ENCODE results near the gene CAPZB. TPM values are rescaled to one million over a fixed set of nuclear protein-coding genes. Genes with fewer than 3 reads are reported as not detected.
"Not testable (repeated sequence)": the region's sequence is repeated elsewhere in the genome, so short reads cannot be mapped to it uniquely, and the experiment has no call there.

Gene CAPZB
- polyA plus RNA-seq, 1 experiment: 312 TPM

- H3K9me3 ChIP-seq (ENCODE audit: control insufficient read depth, insufficient read depth, low read length): peaks cover 7% of the 10 kb centered on the region; the same call in 1 of the 2 replicates
- POLR2A ChIA-PET: no interaction called here
- H3K27me3 ChIP-seq (ENCODE audit: control insufficient read depth, insufficient read depth, low read length): no peaks in the 10 kb centered on the region
- no peak overlapping the region for H3K27ac ChIP-seq (ENCODE audit: low read depth, low read length)
- no peak for DNase-seq (ENCODE audit: low read depth, low spot score)
- H3K4me3 ChIP-seq (ENCODE audit: low read depth, low read length): no peak overlapping the region
- CTCF ChIA-PET: interaction anchor here (0.7 kb wide), 1 partner anchor 116 kb away, joined by 3 read pairs; no protein-coding TSS in a partner anchor
- TF ChIP-seq, protein P1, sequence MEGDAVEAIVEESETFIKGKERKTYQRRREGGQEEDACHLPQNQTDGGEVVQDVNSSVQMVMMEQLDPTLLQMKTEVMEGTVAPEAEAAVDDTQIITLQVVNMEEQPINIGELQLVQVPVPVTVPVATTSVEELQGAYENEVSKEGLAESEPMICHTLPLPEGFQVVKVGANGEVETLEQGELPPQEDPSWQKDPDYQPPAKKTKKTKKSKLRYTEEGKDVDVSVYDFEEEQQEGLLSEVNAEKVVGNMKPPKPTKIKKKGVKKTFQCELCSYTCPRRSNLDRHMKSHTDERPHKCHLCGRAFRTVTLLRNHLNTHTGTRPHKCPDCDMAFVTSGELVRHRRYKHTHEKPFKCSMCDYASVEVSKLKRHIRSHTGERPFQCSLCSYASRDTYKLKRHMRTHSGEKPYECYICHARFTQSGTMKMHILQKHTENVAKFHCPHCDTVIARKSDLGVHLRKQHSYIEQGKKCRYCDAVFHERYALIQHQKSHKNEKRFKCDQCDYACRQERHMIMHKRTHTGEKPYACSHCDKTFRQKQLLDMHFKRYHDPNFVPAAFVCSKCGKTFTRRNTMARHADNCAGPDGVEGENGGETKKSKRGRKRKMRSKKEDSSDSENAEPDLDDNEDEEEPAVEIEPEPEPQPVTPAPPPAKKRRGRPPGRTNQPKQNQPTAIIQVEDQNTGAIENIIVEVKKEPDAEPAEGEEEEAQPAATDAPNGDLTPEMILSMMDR (IDR thresholded peaks at IDR 0.05; ENCODE audit: low read depth, low read length): no peak
Observed at GRCh38 chr1:19528438-19528837, 43.1 kb upstream of the CAPZB start.

- Histone ChIP-seq H3K4me3 (ENCODE audit: low read depth, low read length) (no peak overlapping the region), H3K27ac (ENCODE audit: low read depth, low read length) (no peak overlapping the region), H3K9me3 (ENCODE audit: control insufficient read depth, insufficient read depth, low read length) (no peaks in the 10 kb centered on the region; the same call in 1 of the 2 replicates), H3K27me3 (ENCODE audit: control insufficient read depth, insufficient read depth, low read length) (no peaks in the 10 kb centered on the region)
- TF ChIP-seq, protein P1 (IDR thresholded peaks at IDR 0.05; ENCODE audit: low read depth, low read length): no peak
- POLR2A ChIA-PET: interaction anchor here (1.3 kb wide), 1 partner anchor 11 kb away, joined by 3 read pairs; no protein-coding TSS in a partner anchor
- DNase-seq (ENCODE audit: low read depth, low spot score): no peak
- CTCF ChIA-PET: interaction anchor here (0.6 to 1.6 kb wide), 3 partner anchors 10 to 54 kb away, joined by 3 to 6 read pairs (median 3); no protein-coding TSS in a partner anchor
Observed at GRCh38 chr1:19525607-19526545, 40.5 kb upstream of the CAPZB start.

- Histone ChIP-seq H3K4me3 (ENCODE audit: low read depth, low read length) (no peak overlapping the region), H3K27me3 (ENCODE audit: control insufficient read depth, insufficient read depth, low read length) (no peaks in the 10 kb centered on the region), H3K9me3 (ENCODE audit: control insufficient read depth, insufficient read depth, low read length) (no peaks in the 10 kb centered on the region; the same call in 1 of the 2 replicates), H3K27ac (ENCODE audit: low read depth, low read length) (no peak overlapping the region)
- CTCF ChIA-PET: interaction anchor here (1.6 kb wide), 1 partner anchor 37 kb away, joined by 6 read pairs; no protein-coding TSS in a partner anchor
- TF ChIP-seq, protein P1 (IDR thresholded peaks at IDR 0.05; ENCODE audit: low read depth, low read length): no peak
- POLR2A ChIA-PET: interaction anchor here (0.5 to 0.6 kb wide), 2 partner anchors 576 to 1285 kb away, joined by 3 to 4 read pairs; no protein-coding TSS in a partner anchor
- no peak for DNase-seq (ENCODE audit: low read depth, low spot score)
Observed at GRCh38 chr1:19524791-19525190, 39.5 kb upstream of the CAPZB start.

DNA sequence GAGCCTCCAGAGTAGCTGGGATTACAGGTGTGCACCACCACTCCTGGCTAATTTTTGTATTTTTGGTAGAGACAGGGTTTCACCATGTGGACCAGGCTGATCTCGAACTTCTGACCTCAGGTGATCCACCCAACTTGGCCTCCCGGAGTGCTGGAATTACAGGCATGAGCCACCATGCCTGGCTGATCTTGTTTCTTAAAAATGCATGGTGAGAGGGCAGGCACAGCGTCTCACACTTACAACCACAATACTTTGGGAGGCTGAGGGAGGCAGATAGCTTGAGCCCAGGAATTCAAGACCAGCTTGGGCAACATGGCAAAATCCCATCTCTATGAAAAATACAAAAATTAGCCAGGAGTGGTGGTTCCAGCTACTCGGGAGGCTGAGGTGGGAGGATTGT lies 37.2 kb upstream of the CAPZB start:
- H3K27ac ChIP-seq (ENCODE audit: low read depth, low read length); H3K4me3 ChIP-seq (ENCODE audit: low read depth, low read length); POLR2A ChIA-PET; H3K9me3 ChIP-seq (ENCODE audit: control insufficient read depth, insufficient read depth, low read length); DNase-seq (ENCODE audit: low read depth, low spot score); H3K27me3 ChIP-seq (ENCODE audit: control insufficient read depth, insufficient read depth, low read length); CTCF ChIA-PET: not testable (repeated sequence)

DNA sequence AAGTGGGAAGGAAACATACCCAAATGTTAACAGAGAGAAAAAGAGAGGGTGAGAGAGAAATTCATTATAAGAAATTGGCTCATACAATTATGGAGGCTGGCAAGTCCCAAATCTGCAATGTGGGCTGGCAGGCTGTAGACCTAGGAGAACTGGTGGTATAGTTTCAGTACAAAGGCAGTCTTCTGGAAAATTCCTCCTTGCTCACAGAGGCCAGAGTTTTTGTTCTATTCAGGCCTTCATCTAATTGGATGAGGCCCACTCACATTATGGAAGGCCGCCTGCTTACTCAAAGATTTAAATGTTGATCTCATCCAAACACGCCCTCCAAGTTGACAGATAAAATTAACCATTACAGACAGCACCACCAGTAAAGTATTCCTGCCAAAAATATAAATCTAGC lies 36.1 kb upstream of the CAPZB start:
- ChIA-PET POLR2A (no interaction called here), CTCF (no interaction called here)
- TF ChIP-seq, protein P1 (IDR thresholded peaks at IDR 0.05; ENCODE audit: low read depth, low read length): no peak
- no peak overlapping the region for H3K4me3 ChIP-seq (ENCODE audit: low read depth, low read length)
- DNase-seq (ENCODE audit: low read depth, low spot score): no peak
- H3K27ac ChIP-seq (ENCODE audit: low read depth, low read length): no peak overlapping the region
- H3K9me3 ChIP-seq (ENCODE audit: control insufficient read depth, insufficient read depth, low read length): peaks cover 6% of the 10 kb centered on the region
- H3K27me3 ChIP-seq (ENCODE audit: control insufficient read depth, insufficient read depth, low read length): no peaks in the 10 kb centered on the region
